H1 (cell line): ENCODE results near the gene DIO3. TPM values are rescaled to one million over a fixed set of nuclear protein-coding genes. Genes with fewer than 3 reads are reported as not detected.

Source experiments
- CTCF ChIA-PET: fragments of 300-600 bp; sonication (Branson Sonifier 250); formaldehyde crosslinking; loops from one replicate; lab custom pipeline; 2021; ENCODE audit not compliant: partially characterized antibody; lab: Charles Lee
- POLR2A ChIA-PET: fragments of 300-600 bp; sonication (Branson Sonifier 250); formaldehyde crosslinking; loops from one replicate; lab custom pipeline; 2021; ENCODE audit warnings: inconsistent platforms; ENCODE audit not compliant: partially characterized antibody; lab: Charles Lee
- DNase-seq, 2 experiments: peaks; one replicate each; pipeline versions ENCODE4 v3.0.0 to v3.0.0-alpha.2; 2010 to 2022; ENCODE audit warnings: low spot score in 2 of 2, low read depth in 1 of 2, mixed read lengths in 1 of 2
- FAIRE-seq: peaks from 2 replicates; lab custom pipeline; 2011; peaks lifted over from hg19 to GRCh38; lab: Jason Lieb, UNC
- H2AFZ ChIP-seq: 2 replicates; pipeline ENCODE4 v1.8.1; 2012; ENCODE audit warnings: low read length, inconsistent platforms
- H2AK5ac ChIP-seq: 2 replicates; pipeline ENCODE4 v1.6.1; 2013; ENCODE audit warnings: low read depth, low read length
- H2BK120ac ChIP-seq: replicated peaks from 2 replicates; pipeline ENCODE3; 2013; ENCODE audit warnings: low read depth, low read length, inconsistent platforms
- H2BK12ac ChIP-seq: 2 replicates; pipeline ENCODE4 v1.6.1; 2013; ENCODE audit warnings: low read depth, low read length
- H2BK15ac ChIP-seq: 2 replicates; pipeline ENCODE4 v1.6.1; 2013; ENCODE audit warnings: low read length
- H2BK20ac ChIP-seq: 2 replicates; pipeline ENCODE4 v1.6.1; 2013; ENCODE audit warnings: low read length
- H2BK5ac ChIP-seq: 2 replicates; pipeline ENCODE4 v1.6.1; 2013; ENCODE audit warnings: low read depth, low read length
- H3K14ac ChIP-seq: 2 replicates; pipeline ENCODE4 v1.6.1; 2013; ENCODE audit warnings: inconsistent platforms; ENCODE audit not compliant: insufficient read length
- H3K18ac ChIP-seq: 2 replicates; pipeline ENCODE4 v1.6.1; 2013; ENCODE audit warnings: low read length; ENCODE audit errors: extremely low read depth
- H3K23ac ChIP-seq: 2 replicates; pipeline ENCODE4 v1.6.1; 2013; ENCODE audit warnings: inconsistent platforms; ENCODE audit not compliant: insufficient read length
- H3K23me2 ChIP-seq: 2 replicates; pipeline ENCODE4 v1.6.1; 2013; ENCODE audit warnings: low read depth, low read length
- H3K27ac ChIP-seq: 2 replicates; pipeline ENCODE4 v1.6.1; 2011; ENCODE audit warnings: low read depth, low read length, inconsistent platforms
- H3K27me3 ChIP-seq, 4 experiments: replicated peaks in 1 of 4; 1 replicate in 1 of 4; 2 replicates in 3 of 4; pipeline versions ENCODE4 v1.6.1 to v1.8.1; 2011 to 2013; ENCODE audit warnings: low read length in 3 of 4, mild to moderate bottlenecking in 3 of 4, inconsistent platforms in 2 of 4, mixed read lengths in 2 of 4, moderate library complexity in 1 of 4; ENCODE audit not compliant: control insufficient read depth in 3 of 4, insufficient read depth in 3 of 4; ENCODE audit errors: extremely low read depth in 1 of 4
- H3K36me3 ChIP-seq, 4 experiments: 2 replicates each; pipeline versions ENCODE4 v1.6.1 to v1.8.1; 2011 to 2013; ENCODE audit warnings: mild to moderate bottlenecking in 4 of 4, low read length in 3 of 4, moderate library complexity in 2 of 4, control low read depth in 1 of 4, inconsistent platforms in 1 of 4; ENCODE audit not compliant: insufficient read depth in 4 of 4, control insufficient read depth in 2 of 4
- H3K4ac ChIP-seq: replicated peaks from 2 replicates; pipeline ENCODE3; 2013; ENCODE audit warnings: low read length, low read depth, mixed read lengths, inconsistent platforms; ENCODE audit not compliant: insufficient read length
- H3K4me1 ChIP-seq, 4 experiments: replicated peaks in 1 of 4; 1 replicate in 1 of 4; 2 replicates in 3 of 4; pipeline versions ENCODE4 v1.6.1 to v1.8.1; 2011 to 2013; ENCODE audit warnings: low read length in 3 of 4, inconsistent platforms in 2 of 4, mixed read lengths in 1 of 4; ENCODE audit not compliant: insufficient read depth in 4 of 4, control insufficient read depth in 3 of 4
- H3K4me2 ChIP-seq, 2 experiments: 2 replicates each; pipeline versions ENCODE4 v1.6.1 to v1.8.1; 2011 to 2013; ENCODE audit warnings: low read depth in 2 of 2, low read length in 2 of 2, control low read depth in 1 of 2, inconsistent platforms in 1 of 2, mild to moderate bottlenecking in 1 of 2; ENCODE audit not compliant: insufficient read depth in 1 of 2
- H3K4me3 ChIP-seq, 4 experiments: fragments of 200-600, 300-600 bp in 1 of 4; sonication (generic), shearing (Covaris generic), sonication (Bioruptor Twin) in 1 of 4; 2 replicates each; pipeline versions ENCODE4 v1.5.1 to v1.8.1; 2011 to 2016; ENCODE audit warnings: low read length in 4 of 4, low read depth in 3 of 4, control low read depth in 2 of 4, inconsistent platforms in 2 of 4, mild to moderate bottlenecking in 2 of 4, mixed read lengths in 1 of 4, moderate library complexity in 1 of 4; ENCODE audit not compliant: insufficient read depth in 2 of 4; ENCODE audit errors: extremely low read depth in 1 of 4
- H3K56ac ChIP-seq: replicated peaks from 2 replicates; pipeline ENCODE3; 2013; ENCODE audit warnings: low read depth, mild to moderate bottlenecking, mixed read lengths, low read length, inconsistent platforms; ENCODE audit not compliant: insufficient read length
- H3K79me1 ChIP-seq: 2 replicates; pipeline ENCODE4 v1.6.1; 2013; ENCODE audit warnings: low read depth, low read length, control low read depth
- H3K79me2 ChIP-seq, 2 experiments: 2 replicates each; pipeline versions ENCODE4 v1.6.1 to v1.8.1; 2012 to 2013; ENCODE audit warnings: low read length in 2 of 2, mild to moderate bottlenecking in 2 of 2, inconsistent platforms in 1 of 2; ENCODE audit not compliant: insufficient read depth in 2 of 2, control insufficient read depth in 1 of 2
- H3K9ac ChIP-seq, 4 experiments: replicated peaks in 1 of 4; 1 replicate in 1 of 4; 2 replicates in 3 of 4; pipeline versions ENCODE4 v1.6.1 to v1.8.1; 2011 to 2013; ENCODE audit warnings: low read depth in 3 of 4, low read length in 3 of 4, control low read depth in 2 of 4, mild to moderate bottlenecking in 2 of 4, moderate library complexity in 2 of 4, inconsistent platforms in 1 of 4; ENCODE audit errors: extremely low read depth in 1 of 4
- H3K9me3 ChIP-seq, 2 experiments: 2 replicates each; pipeline versions ENCODE4 v1.6.1 to v1.8.1; 2012 to 2013; ENCODE audit warnings: mild to moderate bottlenecking in 2 of 2, moderate library complexity in 2 of 2, control low read depth in 1 of 2, inconsistent platforms in 1 of 2, low read depth in 1 of 2, low read length in 1 of 2, mixed read lengths in 1 of 2; ENCODE audit not compliant: insufficient read depth in 2 of 2
- H4K20me1 ChIP-seq, 2 experiments: replicated peaks in 1 of 2; 2 replicates each; pipeline versions ENCODE3 to v1.8.1; 2011 to 2013; ENCODE audit warnings: inconsistent platforms in 2 of 2, low read length in 2 of 2, mild to moderate bottlenecking in 1 of 2; ENCODE audit not compliant: insufficient read depth in 2 of 2, control insufficient read depth in 1 of 2
- H4K5ac ChIP-seq: 2 replicates; pipeline ENCODE4 v1.6.1; 2013; ENCODE audit warnings: low read length, low read depth, mixed read lengths, inconsistent platforms; ENCODE audit not compliant: insufficient read length
- H4K8ac ChIP-seq: 2 replicates; pipeline ENCODE4 v1.8.0; 2013; ENCODE audit warnings: mild to moderate bottlenecking, moderate library complexity, low read length, inconsistent platforms; ENCODE audit not compliant: insufficient read depth; ENCODE audit errors: extremely low read depth
- H4K91ac ChIP-seq: replicated peaks from 2 replicates; pipeline ENCODE3; 2013; ENCODE audit warnings: low read length, mixed read lengths, inconsistent platforms; ENCODE audit not compliant: insufficient read length
- CHD2 ChIP-seq: IDR thresholded peaks from 2 replicates; pipeline ENCODE4 v1.6.1; 2012; ENCODE audit warnings: low read length, improper control_type of control experiment
- CTBP2 ChIP-seq: IDR thresholded peaks from 2 replicates; pipeline ENCODE4 v1.7.0; 2011; ENCODE audit warnings: borderline replicate concordance, mild to moderate bottlenecking, moderate library complexity, mixed read lengths, low read length; ENCODE audit not compliant: insufficient read depth, insufficient read length
- EZH2 ChIP-seq: fragments of 200-600 bp; sonication (generic); IDR thresholded peaks from 2 replicates; pipeline ENCODE4 v1.7.1; 2012; ENCODE audit warnings: low read depth, mild to moderate bottlenecking, moderate library complexity, low read length, inconsistent platforms; ENCODE audit not compliant: severe bottlenecking
- JUN ChIP-seq: IDR thresholded peaks from 2 replicates; pipeline ENCODE4 v1.6.1; 2011; ENCODE audit warnings: low read depth, mild to moderate bottlenecking, improper control_type of control experiment, low read length
- KDM4A ChIP-seq: IDR thresholded peaks from one replicate; pipeline ENCODE4 v1.7.1; 2012; ENCODE audit warnings: low read depth, mild to moderate bottlenecking, moderate library complexity, low read length, inconsistent platforms; ENCODE audit not compliant: severe bottlenecking
- KDM5A ChIP-seq: fragments of 200-600 bp; IDR thresholded peaks from 2 replicates; pipeline ENCODE4 v1.7.1; 2012; ENCODE audit warnings: mild to moderate bottlenecking, low read length, inconsistent platforms, mixed read lengths
- RNF2 ChIP-seq: fragments of 200-900, 300-1000 bp; sonication (generic); IDR thresholded peaks from 2 replicates; pipeline ENCODE4 v1.7.1; 2016; ENCODE audit warnings: borderline replicate concordance, low read depth, mild to moderate bottlenecking, antibody characterized with exemption, low read length; ENCODE audit not compliant: poor library complexity, severe bottlenecking; ENCODE audit errors: missing control alignments
- SAP30 ChIP-seq: fragments of 300-600 bp; sonication (generic); IDR thresholded peaks from 2 replicates; pipeline ENCODE4 v1.7.1; 2012; ENCODE audit warnings: low read length, moderate library complexity, mild to moderate bottlenecking, inconsistent platforms; ENCODE audit not compliant: insufficient read depth, insufficient replicate concordance
- SUZ12 ChIP-seq: fragments of 200-600 bp; sonication (generic); IDR thresholded peaks from 2 replicates; pipeline ENCODE4 v1.6.1; 2012; ENCODE audit warnings: mild to moderate bottlenecking, inconsistent platforms, low read length, moderate library complexity, mixed read lengths
- TAF1 ChIP-seq: IDR thresholded peaks from 2 replicates; pipeline ENCODE4 v1.6.1; 2011; ENCODE audit warnings: mild to moderate bottlenecking, low read depth, low read length
- WGBS, 2 experiments: shearing (Covaris generic) in 1 of 2; methylation state at CpG; one replicate each; pipeline versions ENCODE4 v1.1.6 to v1.1.7; 2013 to 2015; ENCODE audit warnings: low lambda C conversion rate in 2 of 2, mixed read lengths in 2 of 2, inconsistent platforms in 1 of 2, low coverage in 1 of 2, missing lambda C conversion rate in 1 of 2; ENCODE audit not compliant: insufficient replicate concordance in 2 of 2, insufficient coverage in 1 of 2, insufficient read length in 1 of 2; ENCODE audit errors: extremely low coverage in 1 of 2, missing lambda C conversion rate in 1 of 2; 5-methylcytosine and 5-hydroxymethylcytosine counted together
- polyA plus RNA-seq, 7 experiments: library from polyadenylated mRNA; depleted of rRNA in 3 of 7; stranded (reverse) in 5 of 7; unstranded in 2 of 7; fragments of >200 nt in 5 of 7; fragments of 200-250 nt in 2 of 7; gene quantifications; 1 replicate in 5 of 7; 2 replicates in 1 of 7; 4 replicates in 1 of 7; pipeline versions ENCODE4 v1.2.1 to v1.2.3, GENCODE V29; 2011 to 2013; ENCODE audit warnings: missing spikeins in 2 of 7, mixed read lengths in 2 of 7
- total RNA-seq: library from RNA; stranded (reverse); fragmentation: NEBNext Ultra II Directional; extraction: Animal tissue kit (Norgen Biotek cat#: 25700); gene quantifications from 2 replicates; pipeline ENCODE4 v1.2.1, GENCODE V29; 2021

DIO3 gene
- total and polyA plus RNA-seq, 2 of the 8 experiments (the other 6 are each of a cell fraction or from before 2014, with no cell fraction given), result 0.17 to 0.19 TPM

- peak in 1 of 2 experiments; percentile 71 for DNase-seq
- H3K4me1 ChIP-seq, result peaks cover 0 to 12% (median 7%) of the 10 kb centered on the region in 4 experiments; a peak in 6 of 7 replicates
- no peak overlapping the region; the same call in 1 of the 2 replicates for H3K18ac ChIP-seq
- H4K20me1 ChIP-seq, result peaks cover 7 to 18% of the 10 kb centered on the region in 2 experiments
- no peaks in the 10 kb centered on the region for H3K79me1 ChIP-seq
- H3K23ac ChIP-seq, result no peak overlapping the region
- no peak overlapping the region for H3K4ac ChIP-seq
- peaks cover 69 to 79% (median 76%) of the 10 kb centered on the region in 4 experiments for H3K27me3 ChIP-seq
- no peak overlapping the region for H3K56ac ChIP-seq
- H2AK5ac ChIP-seq, result no peak overlapping the region
- no peak overlapping the region for H3K27ac ChIP-seq
- H3K4me2 ChIP-seq, result peak overlapping the region; percentile 75 to 94
- H3K9ac ChIP-seq, result no peak overlapping the region
- peaks cover 14% of the 10 kb centered on the region; the same call in 1 of the 2 replicates for H3K23me2 ChIP-seq
- no peak overlapping the region for H4K91ac ChIP-seq
- no peak overlapping the region; the same call in 1 of the 2 replicates for H2AFZ ChIP-seq
- no peak for FAIRE-seq
- no peak overlapping the region for H2BK5ac ChIP-seq
- peak overlapping the region; percentile 37 to 65 (median 40) for H3K4me3 ChIP-seq
- H2BK20ac ChIP-seq, result no peak overlapping the region
- POLR2A ChIA-PET, result interaction anchor here (0.6 kb wide), 1 partner anchor 652 kb away, joined by 3 read pairs; no protein-coding TSS in a partner anchor
- H3K36me3 ChIP-seq, result peaks cover 0 to 14% (median 0%) of the 10 kb centered on the region in 4 experiments; a peak in 1 of 8 replicates
- H2BK15ac ChIP-seq, result no peak overlapping the region
- H4K5ac ChIP-seq, result no peak overlapping the region
- no peaks in the 10 kb centered on the region for H3K79me2 ChIP-seq
- peaks cover 9 to 14% of the 10 kb centered on the region in 2 experiments; a peak in 3 of 4 replicates for H3K9me3 ChIP-seq
- WGBS, 2 experiments, result 6% methylated on average over 48 of the region's 51 CpGs; no CpG with 5 or more reads in 1 of the 2 experiments
- H2BK12ac ChIP-seq, result no peak overlapping the region
- H4K8ac ChIP-seq, result no peak overlapping the region; the same call in 1 of the 2 replicates
- CTCF ChIA-PET, result interaction anchor here (0.6 to 1.8 kb wide), 10 partner anchors 13 to 982 kb away, joined by 3 to 9 read pairs (median 3); no protein-coding TSS in a partner anchor
- H3K14ac ChIP-seq, result no peak overlapping the region
- no peak overlapping the region for H2BK120ac ChIP-seq
- peak; percentile 83 for TF ChIP-seq SUZ12
- peak; percentile 80 for TF ChIP-seq EZH2
- no peak for TF ChIP-seq TAF1
- peak; percentile 46 for TF ChIP-seq CTBP2
- TF ChIP-seq KDM5A, result no peak
- no peak for TF ChIP-seq SAP30
- TF ChIP-seq JUN, result no peak
- TF ChIP-seq CHD2, result no peak
- peak; percentile 74 for TF ChIP-seq RNF2
- peak; percentile 67 for TF ChIP-seq KDM4A
These were observed 3.8 kb downstream of the DIO3 start for GRCh38 chr14:101564819-101565698.
